Activated naive CD4-positive, alpha-beta T cell treated with anti-CD3 and anti-CD28 coated beads, Interleukin-2, amount 50 U/mL, for 72 hours (primary cell): ENCODE results near the gene PRKG1. TPM values are rescaled to one million over a fixed set of nuclear protein-coding genes. Genes with fewer than 3 reads are reported as not detected.
"Not testable (repeated sequence)": the region's sequence is repeated elsewhere in the genome, so short reads cannot be mapped to it uniquely, and the experiment has no call there.

ENCODE experiments used
- ATAC-seq, 2 donors: fragments of 150-1000 bp; cut with Tn5 transposase; 2 replicates each; pipeline ENCODE4 v1.10.0; 2021; ENCODE audit warnings: mild to moderate bottlenecking in 2 of 2, moderate library complexity in 2 of 2
- DNase-seq, 2 donors: peaks; one replicate each; pipeline ENCODE4 v3.0.0; 2021 to 2022; ENCODE audit warnings: low spot score in 2 of 2
- H3K27ac Mint-ChIP-seq, 2 donors: one replicate each; pipeline ENCODE4 v1.8.0; 2022; ENCODE audit warnings: mild to moderate bottlenecking in 2 of 2, mixed read lengths in 2 of 2
- H3K36me3 Mint-ChIP-seq, 2 donors: one replicate each; pipeline ENCODE4 v1.8.0; 2022; ENCODE audit warnings: mixed read lengths in 2 of 2
- H3K9me3 Mint-ChIP-seq, 2 donors: one replicate each; pipeline ENCODE4 v1.8.0; 2022; ENCODE audit warnings: mixed read lengths in 2 of 2
- total RNA-seq, 2 donors: library from RNA; stranded (reverse); gene quantifications; one replicate each; pipeline ENCODE4 v1.2.3, GENCODE V29; 2022

PRKG1 gene
- total RNA-seq, 2 donors from 2014 or later = not detected

DNA sequence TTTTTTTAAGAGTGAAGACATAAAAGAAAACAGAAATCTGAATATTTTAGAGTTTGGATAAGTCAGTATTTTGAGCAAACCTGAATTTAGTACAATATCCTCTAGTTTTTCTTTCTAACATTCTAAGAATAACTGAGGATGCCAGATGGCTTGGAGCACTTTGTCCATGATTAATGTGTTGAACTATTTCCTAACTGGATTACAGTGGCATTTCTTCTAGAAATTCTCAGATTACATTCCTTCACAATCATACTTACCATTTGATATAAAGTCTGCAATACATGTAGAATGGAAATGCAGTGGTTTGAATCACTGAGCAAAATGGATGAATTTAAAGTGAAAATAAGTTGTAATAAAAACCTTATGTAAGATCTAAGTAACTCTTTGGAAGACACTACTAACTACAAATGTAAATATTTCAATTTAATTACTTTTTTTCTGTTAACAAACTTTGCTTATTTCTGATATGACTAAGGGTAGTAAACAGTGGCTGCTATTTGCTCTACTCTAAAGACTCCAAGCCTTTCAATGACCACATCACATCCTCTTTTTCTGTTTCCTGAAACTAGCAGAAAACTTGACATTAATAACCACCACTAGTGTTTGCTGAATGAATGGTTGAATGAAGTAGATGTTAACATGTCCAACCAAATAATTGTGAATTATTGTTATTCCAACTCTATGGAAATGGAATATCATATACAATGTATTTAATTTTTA, 102.8 kb downstream of the PRKG1 start:
- no peak for ATAC-seq
- Mint-ChIP-seq H3K9me3 (no peaks in the 10 kb centered on the region), H3K36me3 (no peaks in the 10 kb centered on the region), H3K27ac (no peak overlapping the region)
- no peak for DNase-seq

DNA sequence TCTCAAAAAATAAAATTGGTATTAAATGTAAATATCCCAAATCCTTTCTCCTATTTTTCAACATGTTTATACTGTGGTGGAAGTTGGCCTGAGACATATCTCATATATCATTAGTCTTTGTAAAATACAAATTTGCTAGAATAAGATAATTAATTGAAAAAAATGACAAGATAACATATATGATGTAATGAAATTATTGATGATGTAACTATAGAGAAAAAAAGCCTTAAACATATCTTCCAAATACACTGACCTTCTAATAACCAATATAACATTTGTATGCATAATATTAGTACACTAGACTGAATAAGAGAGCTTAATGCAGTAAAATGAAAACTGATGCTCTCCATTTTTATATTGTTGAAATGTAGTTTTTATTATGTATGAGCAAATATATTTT, 104.3 kb downstream of the PRKG1 start:
- ATAC-seq (no peak), DNase-seq (no peak)
- Mint-ChIP-seq H3K9me3 (no peaks in the 10 kb centered on the region), H3K27ac (no peak overlapping the region), H3K36me3 (no peaks in the 10 kb centered on the region)

- Mint-ChIP-seq H3K27ac (no peak overlapping the region), H3K36me3 (no peaks in the 10 kb centered on the region), H3K9me3 (no peaks in the 10 kb centered on the region)
- ATAC-seq (no peak), DNase-seq (no peak)
These were observed 105.9 kb downstream of the PRKG1 start for GRCh38 chr10:51180141-51180540.

DNA sequence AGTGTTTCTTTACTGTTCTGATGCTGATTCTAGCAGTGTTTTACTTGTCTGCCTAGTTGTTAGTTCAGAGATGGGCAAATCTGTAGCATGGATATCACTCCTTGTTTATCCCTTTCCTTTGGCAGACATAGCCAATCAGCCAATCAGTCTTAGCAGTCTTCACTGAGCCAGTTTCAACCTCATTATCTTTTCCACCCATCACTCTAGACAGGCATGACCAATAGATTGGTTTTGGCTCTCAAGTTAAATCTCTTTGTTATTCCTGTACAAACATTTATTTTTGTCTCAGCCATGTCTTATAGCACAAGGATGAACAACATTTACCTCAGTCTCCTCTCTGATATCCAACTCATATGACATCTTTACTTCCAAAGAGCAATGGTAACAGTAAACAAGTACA, 109.5 kb downstream of the PRKG1 start:
- H3K27ac Mint-ChIP-seq = no peak overlapping the region
- ATAC-seq = no peak
- no peak for DNase-seq
- no peaks in the 10 kb centered on the region for H3K9me3 Mint-ChIP-seq
- no peaks in the 10 kb centered on the region for H3K36me3 Mint-ChIP-seq

DNA sequence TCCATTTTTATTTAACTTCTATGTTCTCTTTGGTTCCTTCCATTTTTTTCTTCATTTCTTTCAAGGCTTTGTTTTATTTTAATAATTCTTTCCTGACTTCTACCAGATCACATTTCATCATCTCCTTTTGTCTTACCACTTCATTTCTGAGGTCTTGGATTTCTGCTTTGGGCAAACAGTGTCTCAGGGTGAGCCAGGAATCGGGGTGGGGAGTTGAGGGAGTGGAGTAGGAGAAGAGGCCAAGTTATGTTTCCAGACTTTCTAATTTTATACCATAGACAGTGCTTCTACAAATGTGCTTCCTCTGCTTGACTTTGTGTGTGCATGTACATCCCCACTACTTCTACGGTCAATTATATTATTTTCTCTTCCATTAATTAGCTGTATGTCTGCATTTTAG, 112.1 kb downstream of the PRKG1 start:
- Mint-ChIP-seq H3K27ac (no peak overlapping the region), H3K36me3 (no peaks in the 10 kb centered on the region), H3K9me3 (no peaks in the 10 kb centered on the region)
- ATAC-seq = no peak
- DNase-seq = no peak

DNA sequence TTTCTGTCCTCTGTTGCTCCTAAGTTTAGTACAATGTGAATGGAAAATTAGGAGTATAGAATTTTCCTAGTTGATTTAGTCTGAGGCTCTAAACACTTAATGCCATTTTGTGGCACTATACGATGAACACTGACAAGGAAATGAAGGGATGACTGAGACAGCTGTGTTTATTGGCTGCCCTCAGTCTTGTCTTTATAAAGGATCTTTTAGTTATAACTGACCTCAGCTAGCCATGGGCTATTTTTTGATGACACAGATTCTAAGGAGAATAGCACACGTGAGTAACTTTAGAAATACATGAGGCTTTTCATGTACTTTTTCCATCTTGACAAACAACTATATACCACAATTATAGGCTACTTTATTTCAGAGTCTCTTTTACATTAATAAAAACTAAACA, 113.7 kb downstream of the PRKG1 start:
- no peak for ATAC-seq
- Mint-ChIP-seq H3K27ac (no peak overlapping the region), H3K9me3 (no peaks in the 10 kb centered on the region), H3K36me3 (no peaks in the 10 kb centered on the region)
- DNase-seq = no peak

DNA sequence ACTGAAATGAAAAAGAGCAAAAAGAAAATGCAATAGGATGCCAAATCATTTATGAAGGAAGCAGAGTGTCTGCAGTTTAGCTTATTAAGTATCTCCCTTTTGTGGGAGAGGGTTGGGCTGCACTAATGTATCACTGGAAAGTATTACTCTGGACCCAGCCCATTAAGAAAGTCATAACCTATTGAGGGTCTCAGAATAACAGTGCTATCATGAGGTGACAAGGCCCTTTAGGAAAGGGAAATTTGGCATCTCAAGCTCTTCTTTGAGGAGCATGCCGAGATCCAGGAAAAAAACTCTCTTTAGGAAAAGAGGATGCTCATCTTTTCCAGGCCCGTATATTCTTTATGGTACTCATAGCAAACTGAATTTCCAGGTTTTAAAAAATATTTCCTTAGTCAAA, 114.6 kb downstream of the PRKG1 start:
- ATAC-seq (no peak), DNase-seq (no peak)
- no peaks in the 10 kb centered on the region for H3K9me3 Mint-ChIP-seq
- no peak overlapping the region for H3K27ac Mint-ChIP-seq
- H3K36me3 Mint-ChIP-seq = no peaks in the 10 kb centered on the region

- no peaks in the 10 kb centered on the region for H3K36me3 Mint-ChIP-seq
- no peak for DNase-seq
- ATAC-seq = no peak
- H3K9me3 Mint-ChIP-seq = no peaks in the 10 kb centered on the region
- H3K27ac Mint-ChIP-seq = no peak overlapping the region
These were observed 122.4 kb downstream of the PRKG1 start for GRCh38 chr10:51196508-51197175.

DNA sequence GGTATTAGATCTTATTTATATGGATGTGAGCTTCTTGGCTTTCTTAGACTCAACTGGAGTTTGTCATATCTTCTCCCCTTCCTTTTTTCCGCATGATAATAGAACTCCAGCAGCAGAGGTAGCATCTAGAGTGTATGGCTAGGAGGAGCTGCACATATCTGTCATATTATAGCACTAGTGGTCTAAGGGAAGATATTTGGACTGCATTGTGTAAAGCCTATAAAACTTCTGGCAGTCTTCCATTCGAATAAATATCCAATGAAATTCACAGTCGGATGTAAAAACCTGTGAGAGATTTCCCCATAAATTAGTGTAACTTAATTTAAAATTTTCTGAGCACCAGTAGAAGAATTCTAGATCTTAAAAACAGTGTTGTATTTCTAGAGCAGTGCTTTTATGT, 123.9 kb downstream of the PRKG1 start:
- ATAC-seq = no peak
- Mint-ChIP-seq H3K27ac (no peak overlapping the region), H3K36me3 (no peaks in the 10 kb centered on the region), H3K9me3 (peaks cover 0 to 5% of the 10 kb centered on the region in 2 donors)
- no peak for DNase-seq

GRCh38 chr10:51201947-51202346, 127.7 kb downstream of the PRKG1 start:
- ATAC-seq (no peak), DNase-seq (no peak)
- H3K27ac Mint-ChIP-seq = no peak overlapping the region
- H3K36me3 Mint-ChIP-seq = no peaks in the 10 kb centered on the region
- H3K9me3 Mint-ChIP-seq = peaks cover 0 to 5% of the 10 kb centered on the region in 2 donors

GRCh38 chr10:51203359-51203758, 129.1 kb downstream of the PRKG1 start:
- no peaks in the 10 kb centered on the region for H3K36me3 Mint-ChIP-seq
- H3K27ac Mint-ChIP-seq = no peak overlapping the region
- DNase-seq (no peak), ATAC-seq (no peak)
- H3K9me3 Mint-ChIP-seq = peaks cover 0 to 5% of the 10 kb centered on the region in 2 donors

- Mint-ChIP-seq H3K27ac (no peak overlapping the region), H3K9me3 (peaks cover 0 to 5% of the 10 kb centered on the region in 2 donors), H3K36me3 (no peaks in the 10 kb centered on the region)
- ATAC-seq (no peak), DNase-seq (no peak)
These were observed 129.8 kb downstream of the PRKG1 start for GRCh38 chr10:51204066-51204465.

GRCh38 chr10:51204701-51205100, 130.4 kb downstream of the PRKG1 start:
- no peak for DNase-seq
- Mint-ChIP-seq H3K36me3 (no peaks in the 10 kb centered on the region), H3K9me3 (peaks cover 0 to 5% of the 10 kb centered on the region in 2 donors), H3K27ac (no peak overlapping the region)
- ATAC-seq = no peak

DNA sequence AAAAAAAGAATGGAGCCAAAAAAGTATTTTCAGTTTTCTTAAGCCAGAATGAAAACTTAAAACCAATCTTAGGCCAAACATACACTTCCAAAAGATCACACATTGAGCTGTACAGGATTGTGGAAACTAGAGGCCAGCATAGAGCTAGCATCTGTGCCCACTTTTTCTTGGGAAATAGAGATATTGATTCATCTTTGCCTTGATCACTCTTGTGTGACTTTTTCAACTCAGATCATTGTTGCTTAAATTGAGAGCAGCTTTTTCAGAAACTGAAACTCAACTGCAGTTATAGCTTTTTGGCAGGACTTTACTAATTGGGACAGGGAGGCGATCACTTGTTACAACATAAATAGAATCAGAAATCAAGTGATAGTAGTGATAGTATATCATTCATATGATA, 132.2 kb downstream of the PRKG1 start:
- H3K9me3 Mint-ChIP-seq = peaks cover 0 to 5% of the 10 kb centered on the region in 2 donors
- DNase-seq (no peak), ATAC-seq (no peak)
- no peak overlapping the region for H3K27ac Mint-ChIP-seq
- no peaks in the 10 kb centered on the region for H3K36me3 Mint-ChIP-seq

DNA sequence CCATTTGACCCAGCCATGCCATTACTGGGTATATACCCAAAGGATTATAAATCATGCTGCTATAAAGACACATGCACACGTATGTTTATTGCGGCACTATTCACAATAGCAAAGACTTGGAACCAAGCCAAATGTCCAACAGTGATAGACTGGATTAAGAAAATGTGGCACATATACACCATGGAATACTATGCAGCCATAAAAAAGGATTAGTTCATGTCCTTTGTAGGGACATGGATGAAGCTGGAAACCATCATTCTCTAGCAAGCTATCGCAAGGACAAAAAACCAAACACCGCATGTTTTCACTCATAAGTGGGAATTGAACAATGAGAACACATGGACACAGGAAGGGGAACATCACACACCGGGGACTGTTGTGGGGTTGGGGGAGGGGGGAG, 138.7 kb downstream of the PRKG1 start:
- H3K36me3 Mint-ChIP-seq, ATAC-seq, H3K27ac Mint-ChIP-seq: not testable (repeated sequence)

GRCh38 chr10:51214207-51215196, 140.2 kb downstream of the PRKG1 start:
- DNase-seq (no peak), ATAC-seq (no peak)
- Mint-ChIP-seq H3K36me3 (no peaks in the 10 kb centered on the region), H3K27ac (no peak overlapping the region), H3K9me3 (no peaks in the 10 kb centered on the region)

More for the DNA sequence above, 138.7 kb downstream of the PRKG1 start:
- not testable (repeated sequence) for H3K9me3 Mint-ChIP-seq, DNase-seq
